Neural cell (in vitro differentiated cells): ENCODE results near the gene ELMO1. TPM values are rescaled to one million over a fixed set of nuclear protein-coding genes. Genes with fewer than 3 reads are reported as not detected.

Source experiments
- H2AFZ ChIP-seq: fragments of 200-600, 300-800 bp; sonication (generic), shearing (Covaris generic); 2 replicates; pipeline ENCODE4 v1.6.0; 2014; ENCODE audit warnings: low read depth, mild to moderate bottlenecking, antibody characterized with exemption, low read length, moderate library complexity
- H3F3A ChIP-seq: fragments of 200-600 bp; shearing (Covaris generic); 2 replicates; pipeline ENCODE4 v1.6.1; 2016; ENCODE audit warnings: mild to moderate bottlenecking, moderate library complexity, mixed read lengths, antibody characterized with exemption, low read length; ENCODE audit not compliant: insufficient read depth, poor library complexity, severe bottlenecking
- H3K27ac ChIP-seq: fragments of 200-600, 300-800 bp; sonication (generic), shearing (Covaris generic); 2 replicates; pipeline ENCODE4 v1.5.1; 2014; ENCODE audit warnings: mild to moderate bottlenecking, low read length, moderate library complexity
- H3K27me3 ChIP-seq: fragments of 300-800, 200-600 bp; sonication (generic), shearing (Covaris generic); 2 replicates; pipeline ENCODE4 v1.6.0; 2014; ENCODE audit warnings: mild to moderate bottlenecking, low read depth, low read length, moderate library complexity; ENCODE audit not compliant: insufficient read depth
- H3K36me3 ChIP-seq: fragments of 300-800, 200-600 bp; sonication (generic), shearing (Covaris generic); 2 replicates; pipeline ENCODE4 v1.5.1; 2014; ENCODE audit warnings: mild to moderate bottlenecking, antibody characterized with exemption, low read length, moderate library complexity; ENCODE audit not compliant: insufficient read depth
- H3K4me2 ChIP-seq: fragments of 300-800, 200-600 bp; sonication (generic), shearing (Covaris generic); 2 replicates; pipeline ENCODE4 v1.6.0; 2014; ENCODE audit warnings: mild to moderate bottlenecking, low read length
- H3K4me3 ChIP-seq: fragments of 300-800, 200-600 bp; sonication (generic), shearing (Covaris generic); 2 replicates; pipeline ENCODE4 v1.5.1; 2014; ENCODE audit warnings: mild to moderate bottlenecking, low read length, moderate library complexity
- H3K79me2 ChIP-seq: fragments of 200-600 bp; shearing (Covaris generic); replicated peaks from 2 replicates; pipeline ENCODE4 v1.6.0; 2014; ENCODE audit warnings: mild to moderate bottlenecking, low read length, moderate library complexity; ENCODE audit not compliant: insufficient read depth
- H3K9ac ChIP-seq: fragments of 300-800, 200-600 bp; sonication (generic), shearing (Covaris generic); 2 replicates; pipeline ENCODE4 v1.6.1; 2016; ENCODE audit warnings: mild to moderate bottlenecking, low read length, mixed read lengths
- H3K9me2 ChIP-seq: fragments of 200-600 bp; shearing (Covaris generic); 2 replicates; pipeline ENCODE4 v1.6.1; 2016; ENCODE audit warnings: mild to moderate bottlenecking, low read length, mixed read lengths; ENCODE audit not compliant: insufficient read depth
- H3K9me3 ChIP-seq: fragments of 200-600, 300-800 bp; sonication (generic), shearing (Covaris generic); 2 replicates; pipeline ENCODE4 v1.6.1; 2016; ENCODE audit warnings: mild to moderate bottlenecking, mixed run types, low read length, moderate library complexity, mixed read lengths
- H4K20me1 ChIP-seq: fragments of 200-600 bp; shearing (Covaris generic); 2 replicates; pipeline ENCODE4 v1.6.1; 2016; ENCODE audit warnings: mild to moderate bottlenecking, mixed run types; ENCODE audit not compliant: insufficient read depth
- CTCF ChIP-seq: fragments of 450-650 bp; IDR thresholded peaks from 2 replicates; pipeline ENCODE4 v1.5.1; 2014; ENCODE audit warnings: antibody characterized with exemption, mild to moderate bottlenecking, moderate library complexity; ENCODE audit not compliant: poor library complexity, severe bottlenecking
- EP300 ChIP-seq: fragments of 450-650 bp; conservative IDR thresholded peaks from 2 replicates; pipeline ENCODE4 v1.6.1; 2014; ENCODE audit warnings: antibody characterized with exemption, mild to moderate bottlenecking, moderate library complexity; ENCODE audit not compliant: poor library complexity, severe bottlenecking
- EZH2 ChIP-seq: fragments of 200-600, 300-800 bp; shearing (Covaris generic), sonication (generic); IDR thresholded peaks from 2 replicates; pipeline ENCODE4 v1.6.1; 2014; ENCODE audit warnings: antibody characterized with exemption, low read length, borderline replicate concordance, mild to moderate bottlenecking; ENCODE audit not compliant: insufficient read depth, poor library complexity, severe bottlenecking
- MXI1 ChIP-seq: fragments of 450-650 bp; conservative IDR thresholded peaks from 2 replicates; pipeline ENCODE4 v1.6.1; 2014; ENCODE audit warnings: antibody characterized with exemption, mild to moderate bottlenecking; ENCODE audit not compliant: poor library complexity, severe bottlenecking
- POLR2AphosphoS5 ChIP-seq: IDR thresholded peaks from 2 replicates; pipeline ENCODE4 v1.6.1; 2012
- RAD21 ChIP-seq: fragments of 450-650 bp; conservative IDR thresholded peaks from 2 replicates; pipeline ENCODE4 v1.6.1; 2014; ENCODE audit warnings: antibody characterized with exemption, mild to moderate bottlenecking, moderate library complexity
- REST ChIP-seq: IDR thresholded peaks from 2 replicates; pipeline ENCODE4 v1.6.1; 2012; ENCODE audit warnings: borderline replicate concordance
- SMC3 ChIP-seq: fragments of 450-650 bp; conservative IDR thresholded peaks from 2 replicates; pipeline ENCODE4 v1.6.1; 2014; ENCODE audit warnings: antibody characterized with exemption, mild to moderate bottlenecking, moderate library complexity; ENCODE audit not compliant: poor library complexity
- TAF1 ChIP-seq: IDR thresholded peaks from 2 replicates; pipeline ENCODE4 v1.6.1; 2012; ENCODE audit warnings: low read depth
- polyA plus RNA-seq: library from polyadenylated mRNA; depleted of rRNA; stranded (reverse); fragments of >200 nt; gene quantifications from 2 replicates; pipeline ENCODE4 v1.2.3, GENCODE V29; 2014

Gene ELMO1
- polyA plus RNA-seq, 1 donor from 2014 or later: 12.2 TPM

GRCh38 chr7:37338966-37339365 lies 109.7 kb downstream of the ELMO1 start:
- Histone ChIP-seq H3K9me3 (no peaks in the 10 kb centered on the region), H3K27me3 (no peaks in the 10 kb centered on the region), H3K9ac (no peak overlapping the region), H4K20me1 (no peaks in the 10 kb centered on the region), H3F3A (no peaks in the 10 kb centered on the region), H2AFZ (no peak overlapping the region), H3K36me3 (no peaks in the 10 kb centered on the region), H3K9me2 (no peaks in the 10 kb centered on the region), H3K4me2 (no peak overlapping the region), H3K79me2 (no peaks in the 10 kb centered on the region), H3K27ac (no peak overlapping the region), H3K4me3 (no peak overlapping the region)
- TF ChIP-seq REST: no peak
- TF ChIP-seq SMC3: no peak
- no peak for TF ChIP-seq POLR2AphosphoS5
- TF ChIP-seq RAD21: no peak
- TF ChIP-seq EZH2: no peak
- TF ChIP-seq TAF1: no peak
- TF ChIP-seq EP300: no peak
- TF ChIP-seq MXI1: no peak
- TF ChIP-seq CTCF: no peak

- no peak overlapping the region for H3K27ac ChIP-seq
- H3K4me2 ChIP-seq: no peak overlapping the region
- TF ChIP-seq EZH2 (no peak), REST (no peak), POLR2AphosphoS5 (no peak), SMC3 (no peak), TAF1 (no peak), CTCF (no peak), MXI1 (no peak), RAD21 (no peak), EP300 (no peak)
- no peak overlapping the region for H3K9ac ChIP-seq
- H3K4me3 ChIP-seq: no peak overlapping the region
- H3K79me2 ChIP-seq: no peaks in the 10 kb centered on the region
- no peak overlapping the region for H2AFZ ChIP-seq
- no peaks in the 10 kb centered on the region for H3K9me2 ChIP-seq
- no peaks in the 10 kb centered on the region for H3K9me3 ChIP-seq
- H3K27me3 ChIP-seq: no peaks in the 10 kb centered on the region
- no peaks in the 10 kb centered on the region for H4K20me1 ChIP-seq
- H3K36me3 ChIP-seq: no peaks in the 10 kb centered on the region
- H3F3A ChIP-seq: no peaks in the 10 kb centered on the region
These were observed 111.1 kb downstream of the ELMO1 start for GRCh38 chr7:37337522-37337921.
